ENCODE data around the gene REPIN1. TPM values are rescaled to one million over a fixed set of nuclear protein-coding genes. Genes with fewer than 3 reads are reported as not detected.

REPIN1 gene
- total and polyA plus RNA-seq, 2 donors from 2014 or later = 53.7 to 95.8 TPM

- Histone ChIP-seq H3K9me3 (ENCODE audit: control insufficient read depth in 2 of 3, insufficient read depth in 1 of 3, low read length in 3 of 3) (no peaks in the 10 kb centered on the region), H3K27ac (ENCODE audit: low read depth in 2 of 2, low read length in 2 of 2) (no peak overlapping the region), H3K4me1 (ENCODE audit: control insufficient read depth in 2 of 3, insufficient read depth in 2 of 3, low read depth in 1 of 3, low read length in 3 of 3) (no peaks in the 10 kb centered on the region), H3K4me3 (ENCODE audit: low read length in 3 of 3) (no peak overlapping the region), H3K9ac (ENCODE audit: low read length in 3 of 3) (no peak overlapping the region), H3K27me3 (ENCODE audit: control insufficient read depth, insufficient read depth, low read length) (no peaks in the 10 kb centered on the region), H3K36me3 (ENCODE audit: control insufficient read depth in 2 of 3, insufficient read depth in 3 of 3, low read length in 3 of 3) (no peaks in the 10 kb centered on the region)
- FAIRE-seq (no peak), DNase-seq (no peak)
- no peak for TF ChIP-seq CTCF (IDR thresholded peaks at IDR 0.05; ENCODE audit: borderline replicate concordance, extremely low read depth, insufficient read depth)
- intact Hi-C loops (cut with DNase I) = no loop called here
Observed at GRCh38 chr7:150357270-150357669, 11.4 kb upstream of the REPIN1 start.

DNA sequence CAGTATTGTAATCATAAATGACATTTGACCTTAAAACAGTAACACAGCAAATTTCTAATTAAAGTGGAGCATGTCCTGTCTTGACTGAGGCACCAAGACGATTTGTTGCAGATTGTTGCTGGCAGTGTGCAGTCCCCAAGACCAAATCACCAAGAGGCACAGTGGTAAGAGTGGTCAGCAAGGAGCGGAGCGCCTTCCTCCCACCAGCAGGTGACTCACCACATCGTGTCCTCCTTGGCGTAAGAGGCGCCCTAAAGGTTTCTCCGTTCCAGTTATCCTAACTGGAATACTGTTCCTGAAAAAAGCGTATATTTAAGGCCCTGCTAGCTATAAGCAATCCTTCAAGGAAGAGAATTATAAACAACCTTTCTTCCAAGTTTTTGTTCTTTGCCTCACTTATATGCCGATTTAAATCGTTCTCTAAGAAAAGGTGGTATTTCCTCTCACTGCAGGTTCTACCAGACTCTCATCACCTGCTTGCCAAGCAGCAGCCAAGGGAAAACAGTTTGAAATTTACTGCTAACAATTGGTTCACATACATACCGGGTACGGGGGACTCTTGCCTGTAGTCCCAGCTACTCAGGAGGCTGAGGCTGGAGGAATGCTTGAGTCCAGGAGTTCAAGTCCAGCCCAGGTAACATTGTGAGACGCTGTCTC lies 10.7 kb upstream of the REPIN1 start:
- FAIRE-seq (no peak), DNase-seq (no peak)
- Histone ChIP-seq H3K27ac (ENCODE audit: low read depth in 2 of 2, low read length in 2 of 2) (no peak overlapping the region), H3K9ac (ENCODE audit: low read length in 3 of 3) (no peak overlapping the region), H3K9me3 (ENCODE audit: control insufficient read depth in 2 of 3, insufficient read depth in 1 of 3, low read length in 3 of 3) (no peaks in the 10 kb centered on the region), H3K4me1 (ENCODE audit: control insufficient read depth in 2 of 3, insufficient read depth in 2 of 3, low read depth in 1 of 3, low read length in 3 of 3) (no peaks in the 10 kb centered on the region), H3K36me3 (ENCODE audit: control insufficient read depth in 2 of 3, insufficient read depth in 3 of 3, low read length in 3 of 3) (no peaks in the 10 kb centered on the region), H3K4me3 (ENCODE audit: low read length in 3 of 3) (no peak overlapping the region), H3K27me3 (ENCODE audit: control insufficient read depth, insufficient read depth, low read length) (no peaks in the 10 kb centered on the region)
- no peak for TF ChIP-seq CTCF (IDR thresholded peaks at IDR 0.05; ENCODE audit: borderline replicate concordance, extremely low read depth, insufficient read depth)
- intact Hi-C loops (cut with DNase I) = no loop called here

- no peak overlapping the region for H3K9ac ChIP-seq (ENCODE audit: low read length in 3 of 3)
- TF ChIP-seq CTCF (IDR thresholded peaks at IDR 0.05; ENCODE audit: borderline replicate concordance, extremely low read depth, insufficient read depth) = no peak
- intact Hi-C loops (cut with DNase I) = no loop called here
- no peaks in the 10 kb centered on the region for H3K9me3 ChIP-seq (ENCODE audit: control insufficient read depth in 2 of 3, insufficient read depth in 1 of 3, low read length in 3 of 3)
- no peaks in the 10 kb centered on the region for H3K27me3 ChIP-seq (ENCODE audit: control insufficient read depth, insufficient read depth, low read length)
- no peaks in the 10 kb centered on the region for H3K36me3 ChIP-seq (ENCODE audit: control insufficient read depth in 2 of 3, insufficient read depth in 3 of 3, low read length in 3 of 3)
- FAIRE-seq (no peak), DNase-seq (no peak)
- no peak overlapping the region for H3K27ac ChIP-seq (ENCODE audit: low read depth in 2 of 2, low read length in 2 of 2)
- H3K4me3 ChIP-seq (ENCODE audit: low read length in 3 of 3) = no peak overlapping the region
- H3K4me1 ChIP-seq (ENCODE audit: control insufficient read depth in 2 of 3, insufficient read depth in 2 of 3, low read depth in 1 of 3, low read length in 3 of 3) = no peaks in the 10 kb centered on the region
Observed at GRCh38 chr7:150358433-150358832, 10.2 kb upstream of the REPIN1 start.
